Hypothalamus (tissue), 51 donors: ENCODE data around the gene CCL22.

Source experiments
- DNase-seq, 51 donors: peaks; one replicate each; lab custom pipeline; 2025; lab: John Stamatoyannopoulos, UW

The CCL22 gene

DNA sequence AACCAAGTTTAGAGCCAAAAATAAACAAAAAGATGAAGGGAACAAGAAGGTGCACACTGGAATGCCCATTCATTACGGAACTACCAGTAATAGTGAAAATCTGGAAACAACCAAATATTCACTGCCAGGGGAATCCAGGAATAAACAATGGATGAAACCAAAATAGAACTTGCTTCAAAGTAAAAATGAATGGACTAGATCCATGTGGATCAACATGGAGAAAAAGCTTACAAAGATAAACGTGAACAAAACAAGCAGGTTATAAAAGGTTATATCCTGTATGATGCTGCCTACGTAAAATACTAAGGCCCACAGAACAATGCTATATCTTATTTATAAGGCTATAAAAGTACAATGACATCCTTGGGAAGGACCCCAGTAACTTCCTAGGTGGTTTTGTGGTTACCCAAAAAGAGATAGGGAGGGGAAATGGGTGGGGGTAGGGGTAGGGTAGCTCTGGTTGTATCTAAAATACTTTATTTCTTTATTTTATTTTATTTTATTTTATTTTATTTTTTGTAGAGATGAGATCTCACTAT lies 12.8 kb upstream of the CCL22 start:
- DNase-seq, result no peak

DNA sequence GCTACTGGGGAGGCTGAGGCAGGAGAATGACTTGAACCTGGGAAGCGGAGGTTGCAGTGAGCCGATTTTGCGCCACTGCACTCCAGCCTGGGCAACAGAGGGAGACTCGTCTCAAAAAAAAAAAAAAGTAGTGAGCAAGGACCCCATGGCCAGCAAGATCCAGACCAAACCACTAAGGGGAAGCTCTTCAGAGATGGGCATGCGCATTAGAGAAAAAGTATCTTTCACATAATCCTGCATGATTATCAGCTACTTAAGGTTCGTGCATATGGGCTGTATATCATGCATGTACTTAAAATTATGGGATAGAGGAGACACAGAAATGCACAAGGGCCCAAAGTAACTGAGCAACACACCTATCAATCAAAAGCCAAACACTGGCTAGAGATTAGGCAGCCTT lies 10.7 kb upstream of the CCL22 start:
- no peak for DNase-seq

DNA sequence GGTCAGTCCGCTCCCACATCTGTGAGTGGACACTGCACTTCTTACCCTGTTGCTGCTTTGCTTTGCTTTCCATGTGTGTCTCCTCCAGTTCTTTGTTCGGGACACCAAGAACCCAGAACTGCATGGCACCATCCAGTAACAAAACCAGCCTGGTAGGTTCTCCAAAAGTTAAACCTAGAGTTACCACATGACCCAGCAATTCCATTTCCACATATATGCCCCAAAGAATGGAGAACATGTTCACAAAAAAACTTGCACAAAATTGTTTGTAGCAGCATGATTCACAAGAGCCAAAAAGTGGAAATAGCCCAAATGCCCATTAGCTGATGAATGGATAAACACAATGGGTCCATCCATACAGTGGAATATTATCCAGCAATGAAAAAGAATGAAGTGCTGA lies 10.3 kb upstream of the CCL22 start:
- DNase-seq, result no peak

DNA sequence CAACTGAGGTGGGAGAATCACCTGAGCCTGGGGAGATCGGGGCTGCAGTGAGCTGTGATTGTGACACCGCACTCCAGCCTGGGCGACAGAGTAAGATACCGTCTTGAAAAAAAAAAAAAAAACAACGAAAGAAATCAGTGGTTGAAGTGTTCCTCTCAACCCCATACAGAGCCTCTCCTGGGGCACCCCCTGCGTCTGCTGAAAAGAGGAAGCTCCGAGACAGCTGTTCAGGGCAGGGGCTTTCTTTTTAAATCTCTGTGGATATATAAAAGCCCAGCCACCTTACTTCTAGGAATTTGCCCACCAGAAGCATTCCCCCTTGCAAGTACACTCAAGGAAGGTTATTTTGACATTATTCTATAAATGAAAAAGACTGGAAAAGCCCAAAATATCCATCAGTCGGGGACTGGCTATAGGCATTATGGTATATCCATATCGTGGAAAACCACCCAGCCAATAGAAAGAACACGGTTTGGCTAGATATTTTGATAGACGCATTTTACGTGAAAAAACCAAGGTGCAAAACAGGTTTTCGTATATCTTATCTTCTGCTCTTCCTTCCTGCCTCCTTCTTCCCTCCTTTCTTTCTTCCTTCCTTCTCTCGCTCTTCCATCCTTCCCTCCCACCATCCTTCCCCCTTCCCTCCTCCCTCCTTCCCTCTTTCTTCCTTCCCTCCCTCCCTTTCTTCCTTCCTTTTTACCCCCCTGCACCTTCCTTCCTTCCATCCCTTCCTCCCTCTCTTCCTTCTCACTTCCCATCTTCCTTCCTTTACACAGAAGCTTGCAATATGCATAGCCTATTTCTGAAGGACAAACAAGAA lies 9.2 kb upstream of the CCL22 start:
- DNase-seq, result no peak

DNA sequence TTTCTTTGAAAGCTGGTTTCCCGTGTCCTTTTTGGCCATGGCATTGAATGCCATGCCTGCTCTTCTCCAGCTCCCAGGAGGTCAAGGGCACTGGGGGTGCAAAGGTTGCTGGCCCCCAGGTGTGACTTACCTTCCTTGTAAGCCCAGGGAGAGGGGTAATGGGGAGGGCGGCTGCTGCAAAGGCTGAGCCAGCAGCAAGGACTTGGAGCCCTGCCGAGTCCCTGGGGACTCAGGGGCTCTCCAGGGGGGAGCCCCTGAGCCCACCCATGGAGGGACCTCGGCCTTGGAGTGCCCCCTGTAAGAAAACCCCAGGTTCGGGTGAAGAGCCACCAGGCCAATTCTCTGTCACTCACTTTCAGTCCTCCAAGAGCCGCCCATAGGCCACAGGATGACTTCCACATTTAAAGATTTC lies 5.9 kb upstream of the CCL22 start:
- DNase-seq, result no peak

DNA sequence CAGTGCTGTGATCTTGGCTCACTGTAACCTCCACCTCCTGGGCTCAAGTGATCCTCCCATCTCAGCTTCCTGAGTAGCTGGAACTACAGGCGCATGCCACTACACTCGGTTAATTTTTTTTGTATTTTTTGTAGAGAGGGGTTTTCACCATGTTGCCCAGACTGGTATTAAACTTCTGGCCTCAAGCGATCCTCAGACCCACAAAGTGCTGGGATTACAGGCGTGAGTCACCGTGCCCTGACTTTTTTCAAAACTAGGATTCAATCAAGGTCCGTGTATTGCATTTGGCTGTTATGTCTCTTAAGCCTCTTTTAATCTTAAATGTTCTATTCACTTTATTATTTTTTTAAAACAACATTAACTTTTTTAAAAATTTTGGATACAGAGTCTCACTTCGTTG lies 4.3 kb upstream of the CCL22 start:
- no peak for DNase-seq

DNA sequence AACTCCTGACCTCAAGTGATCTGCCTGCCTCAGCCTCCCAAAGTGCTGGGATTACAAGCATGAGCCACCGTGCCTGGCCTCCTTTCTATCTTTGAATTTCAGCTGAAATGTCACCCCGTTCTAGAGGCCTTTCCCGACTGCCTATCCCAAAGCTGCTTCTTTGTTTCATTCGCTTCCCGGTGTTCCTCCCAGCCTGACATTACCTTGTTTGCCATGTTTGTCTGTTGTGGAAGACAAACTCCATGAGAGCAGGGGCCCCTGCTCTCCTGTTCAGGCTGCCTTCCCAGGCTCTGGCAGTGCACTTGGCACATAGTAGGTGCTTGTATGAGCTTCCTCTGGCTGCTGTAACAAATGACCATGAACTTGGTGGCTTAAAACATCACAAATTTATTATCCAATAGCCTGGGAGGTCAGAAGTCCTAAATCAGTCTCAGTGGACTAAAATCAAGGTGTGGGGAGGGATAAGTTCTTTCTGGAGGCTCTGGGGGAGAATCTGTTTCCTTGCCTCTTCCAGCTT lies 2.6 kb upstream of the CCL22 start:
- no peak for DNase-seq

DNA sequence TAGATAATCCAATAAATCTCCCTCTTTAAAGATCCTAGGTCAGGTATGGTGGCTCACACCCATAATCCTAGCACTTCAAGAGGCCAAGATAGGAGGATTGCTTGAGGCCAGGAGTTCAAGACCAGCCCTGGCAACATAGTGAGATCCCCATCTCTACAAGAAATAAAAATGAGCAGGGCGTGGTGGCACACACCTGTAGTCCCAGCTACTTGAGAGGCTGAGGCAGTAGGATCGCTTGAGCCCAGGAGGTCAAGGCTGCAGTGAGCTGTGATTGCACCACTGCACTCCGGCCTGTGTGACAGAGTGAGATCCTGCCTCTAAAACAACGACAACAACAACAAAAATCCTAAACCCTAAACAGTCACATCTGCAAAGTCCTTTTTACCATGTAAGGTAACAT lies 2.0 kb upstream of the CCL22 start:
- no peak for DNase-seq

DNA sequence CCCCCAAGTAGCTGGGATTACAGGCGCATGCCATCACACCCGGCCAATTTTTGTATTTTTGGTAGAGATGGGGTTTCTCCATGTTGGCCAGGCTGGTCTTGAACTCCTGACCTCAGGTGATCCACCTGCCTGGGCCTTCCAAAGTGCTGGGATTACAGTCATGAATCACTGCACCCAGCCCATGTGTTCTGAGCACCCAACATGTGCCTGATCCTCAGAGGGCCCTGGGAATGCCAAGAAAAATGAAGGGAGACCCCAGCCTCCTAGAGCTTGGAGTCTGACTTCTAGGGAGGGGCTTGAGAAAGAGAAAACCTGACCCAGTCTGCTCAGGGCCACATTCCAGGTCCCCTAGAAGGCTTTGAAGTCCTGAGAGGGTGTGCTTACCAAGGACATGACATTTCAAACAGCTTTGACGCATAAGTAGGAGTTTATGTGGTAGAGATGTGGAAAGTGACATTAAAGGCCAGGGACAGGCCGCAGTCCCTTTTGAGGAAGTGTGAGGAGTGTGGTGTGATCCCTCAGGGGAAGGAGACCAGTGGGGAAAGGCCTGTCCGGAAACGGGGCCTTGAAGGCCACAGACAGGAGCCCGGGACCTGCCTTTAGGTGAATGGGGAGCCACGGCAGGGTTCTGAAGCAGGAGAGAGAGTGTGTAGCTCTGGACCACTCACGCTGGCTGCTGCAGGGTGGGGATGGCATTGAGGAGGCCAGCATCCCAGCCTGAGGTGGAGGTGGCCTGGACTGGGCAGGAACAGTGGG lies 1.1 kb upstream of the CCL22 start:
- DNase-seq, result no peak

DNA sequence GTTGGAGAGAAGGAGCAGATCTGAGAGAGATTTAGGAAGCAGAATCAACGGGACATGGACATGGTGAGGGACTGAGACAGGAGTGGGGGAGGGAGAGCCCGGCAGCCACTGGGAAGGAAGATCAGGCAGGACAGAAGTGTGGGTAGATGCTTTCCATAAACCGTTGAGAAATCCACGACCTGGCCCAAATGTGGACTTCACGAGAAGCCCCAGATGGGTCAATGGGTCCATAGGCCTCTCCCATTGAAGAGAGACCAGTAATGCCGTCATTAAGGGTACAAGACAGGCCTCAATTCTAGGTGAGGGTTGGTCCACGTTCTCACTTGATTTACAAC lies 530 bp upstream of the CCL22 start:
- no peak for DNase-seq

DNA sequence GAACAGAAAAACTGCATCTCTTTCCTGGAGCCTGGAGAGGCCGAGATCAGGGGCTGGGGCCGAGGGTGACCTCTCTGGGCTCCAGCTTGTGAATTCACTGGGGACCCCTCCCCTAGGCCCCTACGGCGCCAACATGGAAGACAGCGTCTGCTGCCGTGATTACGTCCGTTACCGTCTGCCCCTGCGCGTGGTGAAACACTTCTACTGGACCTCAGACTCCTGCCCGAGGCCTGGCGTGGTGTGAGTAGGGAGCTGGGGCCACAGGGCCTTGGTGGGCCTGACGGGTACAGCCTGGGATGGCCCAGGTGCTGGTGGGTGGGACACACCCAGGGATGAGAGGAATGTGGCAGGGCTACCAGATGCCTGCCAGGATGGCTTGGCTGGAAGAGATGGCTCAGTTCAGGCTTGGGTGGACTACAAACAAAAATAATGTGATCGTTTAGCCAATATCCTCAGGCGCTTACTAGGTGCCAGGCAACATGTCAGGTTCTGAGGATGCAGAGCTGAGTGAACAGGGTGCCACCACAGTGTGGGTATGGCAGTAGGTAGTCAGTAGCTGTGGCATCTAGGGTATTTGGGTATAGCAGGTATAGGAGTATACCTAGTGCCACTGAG lies 1.8 kb downstream of the CCL22 start:
- DNase-seq, result no peak

DNA sequence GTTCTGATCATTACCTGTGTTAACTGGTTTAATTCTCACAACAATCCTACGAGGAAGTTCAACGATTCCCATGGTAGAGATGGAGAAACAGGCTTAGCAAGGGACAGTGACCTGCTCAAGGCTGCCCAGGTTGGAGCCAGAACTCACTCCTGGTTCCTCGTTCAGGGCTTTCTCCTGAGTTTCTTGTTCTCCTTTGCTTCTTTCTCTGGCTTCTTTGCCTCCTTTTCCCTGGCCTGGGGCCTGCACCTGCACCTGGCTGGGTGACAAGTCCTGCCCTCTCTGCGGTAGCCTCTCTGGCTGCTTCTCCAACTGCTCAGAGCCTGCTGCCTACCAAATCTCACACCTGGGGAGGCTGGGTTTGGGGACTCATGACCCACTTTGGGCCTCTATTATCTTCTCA lies 2.8 kb downstream of the CCL22 start:
- DNase-seq, result no peak

DNA sequence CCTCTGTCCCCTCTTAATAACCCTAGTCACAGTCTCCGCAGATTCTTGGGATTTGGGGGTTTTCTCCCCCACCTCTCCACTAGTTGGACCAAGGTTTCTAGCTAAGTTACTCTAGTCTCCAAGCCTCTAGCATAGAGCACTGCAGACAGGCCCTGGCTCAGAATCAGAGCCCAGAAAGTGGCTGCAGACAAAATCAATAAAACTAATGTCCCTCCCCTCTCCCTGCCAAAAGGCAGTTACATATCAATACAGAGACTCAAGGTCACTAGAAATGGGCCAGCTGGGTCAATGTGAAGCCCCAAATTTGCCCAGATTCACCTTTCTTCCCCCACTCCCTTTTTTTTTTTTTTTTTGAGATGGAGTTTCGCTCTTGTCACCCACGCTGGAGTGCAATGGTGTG lies 5.6 kb downstream of the CCL22 start:
- DNase-seq, result no peak

DNA sequence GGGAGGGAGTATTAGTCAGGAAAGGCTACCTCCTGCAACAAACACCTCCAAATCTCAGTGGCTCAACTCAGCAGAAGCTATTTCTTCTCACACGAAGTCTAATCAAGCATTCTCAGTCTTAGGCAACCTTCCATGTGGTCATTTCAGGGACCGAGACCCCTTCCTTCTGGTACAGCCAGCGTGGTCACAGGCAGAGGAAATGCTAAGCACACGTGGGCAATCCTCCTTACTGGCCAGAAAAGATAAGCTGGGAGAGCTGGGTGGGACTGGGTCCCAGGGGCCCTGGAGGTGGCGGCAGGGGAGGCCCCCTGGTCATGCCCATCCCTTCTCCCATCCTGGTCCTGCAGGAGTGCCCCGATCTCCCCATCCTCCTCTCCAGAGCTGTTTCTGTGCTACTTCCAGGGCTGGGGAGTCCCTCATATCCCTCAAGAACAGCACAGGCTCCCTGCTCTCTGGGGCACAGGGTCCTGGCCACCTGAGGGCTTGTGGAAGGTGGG lies 8.0 kb downstream of the CCL22 start:
- DNase-seq, result peak in 1 of 51 donors; percentile 24

DNA sequence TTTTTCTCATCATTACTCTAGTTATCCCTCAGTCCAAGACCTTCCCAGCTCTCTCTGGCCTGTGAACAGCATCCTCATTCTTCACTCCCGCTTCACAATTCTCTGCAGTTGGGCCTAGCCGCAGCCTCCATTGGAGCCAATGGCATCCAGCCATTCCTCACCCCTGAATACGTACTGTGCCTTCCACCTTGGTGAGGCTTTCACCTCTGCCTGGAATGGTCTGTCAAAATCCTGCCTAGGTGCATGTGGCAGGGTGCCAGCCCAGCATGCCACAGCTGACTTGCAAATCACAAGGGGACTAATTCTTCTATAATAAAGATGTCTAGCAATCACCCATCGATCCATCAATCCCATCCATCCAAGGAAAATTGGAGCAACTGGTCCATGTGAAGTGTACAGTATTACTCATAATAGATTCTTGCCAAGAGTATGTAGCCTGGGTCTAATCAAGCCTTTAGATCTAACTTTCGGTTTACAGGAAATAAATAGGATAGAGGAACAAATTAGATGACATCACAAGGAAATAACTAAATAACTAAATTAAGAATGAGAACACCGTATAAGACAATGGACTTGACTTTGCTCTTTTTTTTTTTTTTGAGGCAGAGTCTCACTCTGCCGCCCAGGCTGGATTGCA lies 8.7 kb downstream of the CCL22 start:
- no peak for DNase-seq

DNA sequence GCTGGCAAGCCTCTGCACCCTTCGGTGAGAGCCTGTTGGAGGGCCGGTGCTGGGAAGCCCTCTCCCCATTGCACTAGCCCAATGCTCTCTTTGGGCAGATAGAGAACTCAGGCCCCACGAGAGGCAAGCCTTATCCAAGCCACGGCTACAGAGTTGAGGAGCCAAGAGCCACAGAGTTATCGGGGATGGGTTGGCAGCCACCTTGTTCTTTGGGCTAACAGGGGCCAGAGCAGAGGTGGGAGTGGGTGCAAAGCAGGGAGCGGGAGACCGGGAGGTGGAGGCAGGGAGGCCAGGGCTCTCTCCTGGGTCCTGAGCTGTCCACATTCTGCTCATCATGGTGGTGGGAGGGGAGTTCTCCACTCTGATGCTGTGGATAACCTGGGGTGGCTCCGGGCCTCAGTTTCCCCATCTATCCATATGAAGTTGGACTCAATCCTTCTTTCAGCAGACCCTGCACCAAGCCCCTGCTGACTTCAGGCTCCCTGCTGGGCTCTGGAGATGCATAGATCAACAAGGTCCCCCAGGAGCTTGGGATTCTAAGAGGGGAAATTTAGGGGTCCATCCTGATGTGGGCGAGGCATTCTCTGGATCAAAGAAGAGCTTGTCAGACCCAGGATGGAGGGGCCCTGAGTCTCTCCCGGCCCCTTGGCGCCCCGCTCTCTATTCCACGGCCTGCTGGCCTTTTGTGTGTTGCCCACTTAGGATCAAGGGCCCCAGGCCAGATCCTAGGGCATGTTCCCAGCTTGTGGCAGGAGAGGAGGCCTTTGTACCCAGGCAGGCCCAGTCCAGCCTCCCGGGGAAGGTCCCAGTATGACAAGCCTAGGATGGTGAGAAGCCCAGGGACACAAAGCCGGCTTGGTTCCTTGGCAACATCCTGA lies 13.2 kb downstream of the CCL22 start:
- peak in 2 of 51 donors; percentile 44 to 52 for DNase-seq

DNA sequence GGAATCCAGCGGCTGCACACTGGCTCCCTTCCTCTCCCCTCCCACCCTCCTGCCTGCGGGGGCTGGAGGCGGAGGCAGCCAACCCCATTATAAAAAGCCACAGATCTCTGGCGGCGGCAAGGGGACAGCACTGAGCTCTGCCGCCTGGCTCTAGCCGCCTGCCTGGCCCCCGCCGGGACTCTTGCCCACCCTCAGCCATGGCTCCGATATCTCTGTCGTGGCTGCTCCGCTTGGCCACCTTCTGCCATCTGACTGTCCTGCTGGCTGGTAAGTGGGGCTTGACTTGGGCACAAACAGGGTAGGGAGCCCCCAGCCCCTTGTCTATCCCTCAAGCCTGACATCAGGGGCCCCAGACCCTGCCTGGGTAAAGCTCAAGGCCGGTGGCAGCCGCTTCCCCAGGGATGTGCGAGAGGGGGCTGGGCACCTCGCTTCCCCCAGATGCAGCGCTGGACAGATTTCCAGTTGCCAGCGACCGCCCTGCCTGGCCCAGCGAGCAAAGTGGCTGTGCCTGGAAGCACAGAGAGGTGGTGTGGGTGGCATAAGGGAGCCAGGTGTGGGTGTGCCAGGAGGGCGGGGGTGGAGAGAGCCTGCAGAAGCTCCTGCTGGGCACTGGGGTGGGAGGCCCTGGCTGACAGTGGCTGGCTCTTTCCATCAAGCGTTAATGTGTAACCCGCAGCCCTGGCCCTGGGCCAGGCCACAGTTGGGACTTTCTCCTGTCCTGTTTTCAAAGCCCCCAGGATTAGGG lies 14.0 kb downstream of the CCL22 start, which contains the start of gene CX3CL1:
Gene CX3CL1, plus strand, starts transcription at position 119 of the 745 bp plus-strand sequence. Its CDS starts 79 bp downstream, at position 198.
- DNase-seq, result peak in 43 of 51 donors; percentile 17 to 89 (median 68)

DNA sequence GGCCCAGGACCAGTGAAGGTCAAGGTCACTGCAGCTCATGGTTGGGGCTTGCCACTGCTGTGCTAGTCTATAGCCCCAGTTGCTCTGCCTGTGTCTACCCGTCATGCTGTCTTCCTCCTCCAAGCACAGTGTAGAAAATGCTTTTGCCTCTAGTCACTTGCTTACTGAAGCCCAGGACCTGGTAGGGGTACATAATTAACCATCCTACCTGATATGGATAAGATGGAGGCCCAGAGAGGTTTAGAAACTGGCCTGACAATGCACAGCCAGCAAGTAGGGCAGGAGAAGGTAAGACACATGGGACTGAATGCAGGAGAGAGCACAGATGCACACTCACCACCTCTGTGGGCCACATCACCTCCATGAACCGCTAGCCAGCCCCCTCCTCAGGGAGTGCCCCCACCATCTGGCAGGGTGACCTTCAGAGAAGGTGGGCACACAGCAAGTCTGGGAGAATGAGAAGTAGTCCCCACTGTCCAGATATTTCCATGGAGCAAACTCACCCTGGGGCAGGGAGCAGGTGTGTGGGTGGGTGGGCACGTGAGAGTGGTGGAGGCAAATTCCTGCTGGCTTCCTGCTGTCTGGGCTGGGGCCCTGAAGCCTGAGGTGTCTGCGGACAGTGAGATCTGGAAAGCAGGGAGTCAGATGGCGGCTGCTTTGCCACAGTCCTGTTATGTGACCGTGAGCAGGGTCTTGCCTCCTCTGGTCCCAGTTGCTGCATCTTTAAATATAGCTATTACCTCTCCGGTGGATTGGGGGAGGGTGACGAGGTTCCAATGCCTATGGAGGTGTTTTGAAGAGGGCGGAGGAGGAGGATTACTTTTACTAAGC lies 14.7 kb downstream of the CCL22 start:
- DNase-seq, result peak in 1 of 51 donors; percentile 46
